GM23338 (cell line): ENCODE measurements around the gene PUM2. TPM values are rescaled to one million over a fixed set of nuclear protein-coding genes. Genes with fewer than 3 reads are reported as not detected.

Source experiments
- ATAC-seq: fragments of 200-7000 bp; cut with Tn5 transposase; 3 replicates; pipeline ENCODE4 v1.9.1; 2020
- DNase-seq: peaks from one replicate; pipeline ENCODE4 v3.0.0-alpha.2; 2015; ENCODE audit warnings: low spot score
- H2AFZ ChIP-seq: fragments of 200-600 bp; sonication (generic); 2 replicates; pipeline ENCODE4 v1.8.0; 2016; ENCODE audit warnings: antibody characterized with exemption, mild to moderate bottlenecking, moderate library complexity
- H3F3A ChIP-seq: fragments of 200-600 bp; sonication (generic); replicated peaks from 2 replicates; pipeline ENCODE4 v1.8.0; 2017; ENCODE audit warnings: antibody characterized with exemption, mixed run types, low read depth
- H3K27ac ChIP-seq: fragments of 200-600 bp; sonication (generic); 2 replicates; pipeline ENCODE4 v1.6.1; 2016; ENCODE audit warnings: low read depth
- H3K27me3 ChIP-seq: fragments of 200-600 bp; sonication (generic); 2 replicates; pipeline ENCODE4 v1.8.0; 2016; ENCODE audit warnings: mild to moderate bottlenecking, mixed run types, moderate library complexity; ENCODE audit not compliant: insufficient read depth
- H3K36me3 ChIP-seq: fragments of 200-600 bp; sonication (generic); 2 replicates; pipeline ENCODE4 v1.8.0; 2016; ENCODE audit warnings: mild to moderate bottlenecking; ENCODE audit not compliant: insufficient read depth
- H3K4me1 ChIP-seq: fragments of 200-600 bp; sonication (generic); 2 replicates; pipeline ENCODE4 v1.8.0; 2016; ENCODE audit warnings: mild to moderate bottlenecking, moderate library complexity; ENCODE audit not compliant: insufficient read depth
- H3K4me2 ChIP-seq: fragments of 200-600 bp; sonication (generic); 2 replicates; pipeline ENCODE4 v1.7.1; 2017; ENCODE audit warnings: mixed run types
- H3K4me3 ChIP-seq: fragments of 200-600 bp; sonication (generic); 2 replicates; pipeline ENCODE4 v1.6.1; 2016; ENCODE audit warnings: mixed run types
- H3K79me2 ChIP-seq: fragments of 200-600 bp; sonication (generic); replicated peaks from 2 replicates; pipeline ENCODE4 v1.8.0; 2017; ENCODE audit warnings: mild to moderate bottlenecking; ENCODE audit not compliant: insufficient read depth
- H3K9me2 ChIP-seq: fragments of 200-600 bp; sonication (generic); 2 replicates; pipeline ENCODE4 v1.8.0; 2017; ENCODE audit not compliant: insufficient read depth
- H4K20me1 ChIP-seq: fragments of 200-600 bp; sonication (generic); replicated peaks from 2 replicates; pipeline ENCODE4 v1.8.0; 2017; ENCODE audit warnings: mild to moderate bottlenecking; ENCODE audit not compliant: insufficient read depth
- H3K27ac Mint-ChIP-seq: 2 replicates; pipeline ENCODE4 v1.8.0; 2020; ENCODE audit warnings: inconsistent platforms, mild to moderate bottlenecking, moderate library complexity, mixed read lengths
- H3K27me3 Mint-ChIP-seq: 3 replicates; pipeline ENCODE4 v1.8.0; 2022; ENCODE audit warnings: low read depth, mild to moderate bottlenecking, moderate library complexity, mixed read lengths, inconsistent platforms; ENCODE audit not compliant: insufficient read depth, poor library complexity
- H3K36me3 Mint-ChIP-seq: 3 replicates; pipeline ENCODE4 v1.8.0; 2021; ENCODE audit warnings: low read depth, mild to moderate bottlenecking, inconsistent platforms, moderate library complexity, mixed read lengths
- H3K4me1 Mint-ChIP-seq: 3 replicates; pipeline ENCODE4 v1.8.0; 2020; ENCODE audit warnings: mild to moderate bottlenecking, inconsistent platforms, mixed read lengths
- H3K4me3 Mint-ChIP-seq: 3 replicates; pipeline ENCODE4 v1.8.0; 2021; ENCODE audit warnings: moderate library complexity, mild to moderate bottlenecking, inconsistent platforms, mixed read lengths
- H3K9me3 Mint-ChIP-seq: 3 replicates; pipeline ENCODE4 v1.8.0; 2020; ENCODE audit warnings: moderate library complexity, mild to moderate bottlenecking, inconsistent platforms, mixed read lengths
- CTCF ChIP-seq, 2 experiments: fragments of 200-600 bp in 1 of 2; sonication (generic) in 1 of 2; conservative IDR thresholded peaks; 2 replicates each; pipeline versions ENCODE4 v1.5.1 to v1.6.1; 2016 to 2017; ENCODE audit warnings: antibody characterized with exemption in 2 of 2, low read depth in 2 of 2, mild to moderate bottlenecking in 2 of 2, moderate library complexity in 1 of 2
- EZH2 ChIP-seq: fragments of 200-600 bp; sonication (generic); IDR thresholded peaks from one replicate; pipeline ENCODE4 v1.8.0; 2017; ENCODE audit warnings: antibody characterized with exemption, mild to moderate bottlenecking, low read depth; ENCODE audit not compliant: unreplicated experiment
- POLR2AphosphoS5 ChIP-seq: IDR thresholded peaks from 2 replicates; pipeline ENCODE4 v1.6.1; 2016; ENCODE audit warnings: antibody characterized with exemption, low read depth
- REST ChIP-seq: IDR thresholded peaks from one replicate; pipeline ENCODE4 v1.6.1; 2018; ENCODE audit warnings: antibody characterized with exemption; ENCODE audit not compliant: unreplicated experiment
- STAT1 ChIP-seq: IDR thresholded peaks from one replicate; pipeline ENCODE4 v1.6.1; 2016; ENCODE audit warnings: antibody characterized with exemption; ENCODE audit not compliant: unreplicated experiment
- ZNF462 ChIP-seq: fragments of 250-450 bp; sonication (Bioruptor Pico); IDR thresholded peaks from 2 replicates; pipeline ENCODE4 v1.5.0; 2020; ENCODE audit warnings: mild to moderate bottlenecking, moderate library complexity
- polyA plus RNA-seq: library from polyadenylated mRNA; unstranded; fragments of >200 nt; fragmentation: Nextera tagmentation; extraction: Ambion mirVana; gene quantifications from 2 replicates; pipeline ENCODE4 v1.2.1, GENCODE V29; 2016
- total RNA-seq: library from RNA; depleted of rRNA; stranded (reverse); fragments of >200 nt; shearing (Covaris generic); gene quantifications from 2 replicates; pipeline ENCODE4 v1.2.3, GENCODE V29; 2014

PUM2 gene
- total and polyA plus RNA-seq, 2 experiments from 2014 or later, result 29.9 to 94.1 TPM

GRCh38 chr2:20396356-20397000 lies 45.8 kb upstream of the PUM2 start:
- Mint-ChIP-seq H3K27ac (no peak overlapping the region), H3K27me3 (peaks cover 8% of the 10 kb centered on the region), H3K9me3 (no peaks in the 10 kb centered on the region), H3K4me1 (no peaks in the 10 kb centered on the region), H3K36me3 (no peaks in the 10 kb centered on the region), H3K4me3 (no peak overlapping the region)
- no peaks in the 10 kb centered on the region for H4K20me1 ChIP-seq
- TF ChIP-seq CTCF (conservative IDR thresholded peaks at IDR 0.05; ENCODE audit: low read depth in 2 of 2), result no peak
- no peak for TF ChIP-seq ZNF462 (CRISPR knock-in tag)
- TF ChIP-seq STAT1, result no peak
- TF ChIP-seq POLR2AphosphoS5, result no peak
- no peak for TF ChIP-seq REST
- TF ChIP-seq EZH2, result no peak
- DNase-seq (no peak), ATAC-seq (no peak)
- H3K27ac ChIP-seq, result no peak overlapping the region
- H3K9me2 ChIP-seq, result no peaks in the 10 kb centered on the region
- no peaks in the 10 kb centered on the region for H3K4me1 ChIP-seq
- no peak overlapping the region for H3K4me3 ChIP-seq
- no peaks in the 10 kb centered on the region for H3K36me3 ChIP-seq
- H3K4me2 ChIP-seq, result no peak overlapping the region
- no peaks in the 10 kb centered on the region for H3F3A ChIP-seq
- no peaks in the 10 kb centered on the region for H3K79me2 ChIP-seq
- no peak overlapping the region; the same call in 1 of the 2 replicates for H2AFZ ChIP-seq
- H3K27me3 ChIP-seq, result no peaks in the 10 kb centered on the region
